GM06990 (cell line): ENCODE measurements around the gene AGPAT4.

ENCODE experiments used
- DNase-seq: peaks from one replicate; pipeline ENCODE4 v3.0.0-alpha.2; 2011; ENCODE audit not compliant: insufficient read length; ENCODE audit errors: extremely low read depth
- H3K27me3 ChIP-seq: replicated peaks from 2 replicates; pipeline ENCODE4 v1.6.0; 2011; ENCODE audit warnings: low read length; ENCODE audit not compliant: control insufficient read depth, insufficient read depth
- H3K36me3 ChIP-seq: 2 replicates; pipeline ENCODE4 v1.5.1; 2011; ENCODE audit warnings: low read length; ENCODE audit not compliant: control insufficient read depth, insufficient read depth
- H3K4me3 ChIP-seq: replicated peaks from 2 replicates; pipeline ENCODE4 v1.5.1; 2011; ENCODE audit warnings: low read depth, mild to moderate bottlenecking, control low read depth, low read length
- TF ChIP-seq, protein P1 (sequence below): IDR thresholded peaks from 2 replicates; pipeline ENCODE4 v1.5.1; 2011; ENCODE audit warnings: low read length, control low read depth, mild to moderate bottlenecking, inconsistent platforms; ENCODE audit not compliant: insufficient read depth, poor library complexity, severe bottlenecking

The AGPAT4 gene

DNA sequence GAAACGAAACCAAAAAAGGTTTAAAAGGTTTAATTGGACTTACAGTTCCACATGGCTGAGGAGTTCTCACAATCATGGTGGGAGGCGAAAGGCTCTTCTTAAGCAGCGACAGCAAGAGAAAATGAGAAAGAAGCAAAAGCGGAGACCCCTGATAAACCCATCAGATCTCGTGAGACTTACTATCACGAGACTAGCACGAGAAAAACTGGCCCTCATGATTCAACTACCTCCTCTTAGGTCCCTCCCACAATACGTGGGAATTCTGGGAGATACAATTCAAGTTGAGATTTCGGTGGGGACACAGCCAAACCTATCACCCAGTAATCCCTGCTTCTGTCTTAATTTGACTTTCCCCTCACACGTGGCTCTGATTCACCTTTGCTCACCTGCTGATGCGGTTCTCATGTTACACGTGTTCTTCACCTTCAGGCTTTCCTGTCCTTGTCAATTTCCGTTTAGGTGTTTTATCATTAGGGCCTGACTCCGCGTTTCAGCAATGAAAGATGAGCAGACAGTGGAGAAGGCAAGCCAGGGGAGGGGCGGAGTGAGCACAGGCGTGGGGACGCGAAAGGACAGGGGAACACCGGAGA is 57.1 kb downstream of the AGPAT4 start:
- no peaks in the 10 kb centered on the region for H3K36me3 ChIP-seq
- TF ChIP-seq, protein P1, sequence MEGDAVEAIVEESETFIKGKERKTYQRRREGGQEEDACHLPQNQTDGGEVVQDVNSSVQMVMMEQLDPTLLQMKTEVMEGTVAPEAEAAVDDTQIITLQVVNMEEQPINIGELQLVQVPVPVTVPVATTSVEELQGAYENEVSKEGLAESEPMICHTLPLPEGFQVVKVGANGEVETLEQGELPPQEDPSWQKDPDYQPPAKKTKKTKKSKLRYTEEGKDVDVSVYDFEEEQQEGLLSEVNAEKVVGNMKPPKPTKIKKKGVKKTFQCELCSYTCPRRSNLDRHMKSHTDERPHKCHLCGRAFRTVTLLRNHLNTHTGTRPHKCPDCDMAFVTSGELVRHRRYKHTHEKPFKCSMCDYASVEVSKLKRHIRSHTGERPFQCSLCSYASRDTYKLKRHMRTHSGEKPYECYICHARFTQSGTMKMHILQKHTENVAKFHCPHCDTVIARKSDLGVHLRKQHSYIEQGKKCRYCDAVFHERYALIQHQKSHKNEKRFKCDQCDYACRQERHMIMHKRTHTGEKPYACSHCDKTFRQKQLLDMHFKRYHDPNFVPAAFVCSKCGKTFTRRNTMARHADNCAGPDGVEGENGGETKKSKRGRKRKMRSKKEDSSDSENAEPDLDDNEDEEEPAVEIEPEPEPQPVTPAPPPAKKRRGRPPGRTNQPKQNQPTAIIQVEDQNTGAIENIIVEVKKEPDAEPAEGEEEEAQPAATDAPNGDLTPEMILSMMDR: no peak
- H3K27me3 ChIP-seq: no peaks in the 10 kb centered on the region
- H3K4me3 ChIP-seq: no peak overlapping the region
- DNase-seq: no peak

DNA sequence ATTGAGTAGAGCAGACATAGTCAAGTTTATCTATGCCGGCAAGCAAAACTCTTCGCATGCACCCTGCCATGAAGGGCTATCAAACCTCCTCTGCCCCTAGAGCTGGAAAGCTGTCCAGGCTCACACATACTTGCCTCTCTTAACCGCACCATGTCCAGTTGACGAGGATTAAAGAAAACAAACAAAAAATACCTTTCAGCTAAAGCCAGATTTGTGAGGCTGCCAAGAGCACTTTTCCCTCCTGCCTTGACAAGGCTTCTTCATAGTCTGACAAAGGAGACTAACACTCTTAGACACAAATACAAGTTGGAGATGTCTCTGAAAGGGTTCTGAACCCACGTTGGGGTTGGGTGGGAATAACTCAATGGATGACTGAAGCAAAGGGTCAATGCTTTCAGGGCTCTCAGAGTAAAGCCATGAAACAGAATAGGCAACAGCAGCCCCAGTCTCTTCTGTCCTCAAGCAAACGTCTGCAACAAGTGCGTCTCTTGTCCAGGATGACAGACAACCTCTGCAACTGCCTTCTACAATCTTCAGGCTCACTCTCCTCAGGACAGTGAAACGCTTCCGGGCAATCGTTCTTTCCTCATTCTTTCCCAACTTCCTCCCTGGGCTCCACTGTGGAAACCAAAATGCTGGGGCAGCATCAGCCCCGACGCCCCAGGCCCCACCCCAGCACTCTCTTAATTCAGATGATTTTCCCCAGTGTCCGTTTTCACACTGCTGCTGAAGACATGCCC is 57.8 kb downstream of the AGPAT4 start:
- no peak for DNase-seq
- H3K4me3 ChIP-seq: no peak overlapping the region
- no peaks in the 10 kb centered on the region for H3K36me3 ChIP-seq
- TF ChIP-seq, protein P1: no peak
- H3K27me3 ChIP-seq: no peaks in the 10 kb centered on the region

GRCh38 chr6:161215193-161215592 is 58.7 kb downstream of the AGPAT4 start:
- TF ChIP-seq, protein P1: no peak
- H3K4me3 ChIP-seq: no peak overlapping the region
- DNase-seq: no peak
- no peaks in the 10 kb centered on the region for H3K36me3 ChIP-seq
- no peaks in the 10 kb centered on the region for H3K27me3 ChIP-seq

DNA sequence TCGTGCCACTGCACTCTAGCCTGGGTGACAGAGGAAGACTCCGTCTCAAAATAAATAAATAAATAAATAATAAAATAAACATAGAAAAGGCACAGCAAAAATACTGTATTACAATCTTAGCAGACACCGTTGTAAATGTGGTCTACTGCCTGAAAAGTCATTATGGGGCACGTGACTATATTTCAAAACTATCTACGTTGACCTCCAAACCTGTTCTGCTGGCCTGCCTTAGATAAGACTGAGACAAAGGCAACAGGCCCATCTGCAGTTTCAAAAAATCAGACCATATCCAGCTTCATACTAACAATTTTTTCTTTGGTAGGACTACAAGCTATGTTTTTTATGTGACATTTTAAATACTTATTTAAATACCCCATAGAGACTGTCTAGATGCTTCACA is 59.1 kb downstream of the AGPAT4 start:
- Histone ChIP-seq H3K4me3 (no peak overlapping the region), H3K36me3 (no peaks in the 10 kb centered on the region), H3K27me3 (no peaks in the 10 kb centered on the region)
- no peak for DNase-seq
- TF ChIP-seq, protein P1: no peak

- no peak overlapping the region for H3K4me3 ChIP-seq
- no peaks in the 10 kb centered on the region for H3K36me3 ChIP-seq
- H3K27me3 ChIP-seq: no peaks in the 10 kb centered on the region
- no peak for DNase-seq
- TF ChIP-seq, protein P1: no peak
Observed at GRCh38 chr6:161212902-161213301, 61.0 kb downstream of the AGPAT4 start.
